A549 (cell line): ENCODE data around the gene NIBAN1. TPM values are rescaled to one million over a fixed set of nuclear protein-coding genes. Genes with fewer than 3 reads are reported as not detected.

Experiments used
- ATAC-seq, 2 experiments: fragments of 200-7000 bp in 1 of 2; fragments of >200 bp in 1 of 2; cut with Nextera tagmentation in 1 of 2; cut with Tn5 transposase in 1 of 2; 3 replicates each; pipeline versions ENCODE4 v1.8.0 to v1.9.1; 2018 to 2020; ENCODE audit warnings: mild to moderate bottlenecking in 1 of 2, moderate library complexity in 1 of 2
- CTCF ChIA-PET: fragments of 300-600 bp; sonication (Branson Sonifier 250); formaldehyde crosslinking; extraction: SDS; loops from one replicate; lab custom pipeline; 2021; ENCODE audit warnings: antibody characterized with exemption, inconsistent platforms; lab: Yijun Ruan, JAX
- POLR2A ChIA-PET: fragments of 350-600 bp; formaldehyde crosslinking; extraction: SDS; loops from one replicate; lab custom pipeline; 2021; ENCODE audit warnings: antibody characterized with exemption, inconsistent platforms; lab: Yijun Ruan, JAX
- DNase-seq, 2 experiments: peaks; one replicate each; pipeline versions ENCODE4 v3.0.0 to v3.0.0-alpha.2; 2011 to 2016; ENCODE audit warnings: low read depth in 1 of 2, low spot score in 1 of 2
- FAIRE-seq: peaks from 2 replicates; lab custom pipeline; 2011; peaks lifted over from hg19 to GRCh38; lab: Jason Lieb, UNC
- H3K27ac ChIP-seq, 2 experiments: fragments of >200 bp; sonication (Bioruptor Twin); formaldehyde crosslinking; 3 replicates each; pipeline ENCODE4 v1.5.1; 2016 to 2017
- H3K4me1 ChIP-seq: fragments of >200 bp; sonication (Bioruptor Twin); formaldehyde crosslinking; 3 replicates; pipeline ENCODE4 v1.6.1; 2016
- H3K4me2 ChIP-seq: fragments of >200 bp; sonication (Bioruptor Twin); formaldehyde crosslinking; 3 replicates; pipeline ENCODE4 v1.6.1; 2016
- H3K4me3 ChIP-seq: fragments of >200 bp; sonication (Bioruptor Twin); formaldehyde crosslinking; 3 replicates; pipeline ENCODE4 v1.5.1; 2016
- H3K9me3 ChIP-seq: fragments of >200 bp; sonication (Bioruptor Twin); formaldehyde crosslinking; 3 replicates; pipeline ENCODE4 v1.6.1; 2016
- CEBPB ChIP-seq, 2 experiments: fragments of >200 bp in 1 of 2; sonication (Bioruptor Twin) in 1 of 2; formaldehyde crosslinking in 1 of 2; IDR thresholded peaks; 2 replicates each; pipeline ENCODE4 v1.6.1; 2012 to 2016
- EHF ChIP-seq: fragments of 250-450 bp; sonication (Bioruptor Pico); IDR thresholded peaks from 2 replicates; pipeline ENCODE4 v1.5.0; 2020; ENCODE audit warnings: mild to moderate bottlenecking
- FOSB ChIP-seq: fragments of 250-450 bp; sonication (Bioruptor Pico); IDR thresholded peaks from 2 replicates; pipeline ENCODE4 v1.5.0; 2020; ENCODE audit warnings: mild to moderate bottlenecking, moderate library complexity
- FOSL2 ChIP-seq, 2 experiments: fragments of 450-650 bp in 1 of 2; fragments of >200 bp in 1 of 2; sonication (Bioruptor Twin) in 1 of 2; formaldehyde crosslinking; IDR thresholded peaks; 2 replicates each; pipeline versions ENCODE4 v1.5.0 to v1.6.1; 2016 to 2020; ENCODE audit warnings: mild to moderate bottlenecking in 1 of 2, moderate library complexity in 1 of 2
- HDAC2 ChIP-seq: fragments of 200-600 bp; sonication (generic); IDR thresholded peaks from 2 replicates; pipeline ENCODE4 v1.6.1; 2016
- KDM1A ChIP-seq: fragments of 200-600 bp; sonication (generic); IDR thresholded peaks from 2 replicates; pipeline ENCODE4 v1.6.1; 2016; ENCODE audit warnings: low read depth, mild to moderate bottlenecking
- MYC ChIP-seq: IDR thresholded peaks from 2 replicates; pipeline ENCODE4 v1.6.1; 2012; ENCODE audit warnings: mild to moderate bottlenecking, inconsistent platforms, low read length, improper control_type of control experiment, borderline replicate concordance
- NFE2L2 ChIP-seq: fragments of 150-350 bp; conservative IDR thresholded peaks from 2 replicates; pipeline ENCODE4 v1.6.1; 2014; ENCODE audit warnings: low read length
- NPAS2 ChIP-seq: fragments of 250-450 bp; sonication (Bioruptor Pico); IDR thresholded peaks from 2 replicates; pipeline ENCODE4 v1.8.0; 2022; ENCODE audit warnings: mild to moderate bottlenecking, moderate library complexity, borderline replicate concordance
- PHF8 ChIP-seq: fragments of 200-600 bp; sonication (generic); IDR thresholded peaks from 2 replicates; pipeline ENCODE4 v1.6.1; 2016; ENCODE audit warnings: low read depth, mild to moderate bottlenecking, antibody characterized with exemption, moderate library complexity, borderline replicate concordance
- POLR2A ChIP-seq: IDR thresholded peaks from 2 replicates; pipeline ENCODE4 v1.6.1; 2012; ENCODE audit warnings: mild to moderate bottlenecking, low read length
- RCOR1 ChIP-seq: fragments of 150-350 bp; IDR thresholded peaks from 2 replicates; pipeline ENCODE4 v1.6.1; 2014; ENCODE audit warnings: antibody characterized with exemption, low read length, low read depth
- RFX5 ChIP-seq: fragments of 450-650 bp; IDR thresholded peaks from 2 replicates; pipeline ENCODE4 v1.7.1; 2014; ENCODE audit warnings: antibody characterized with exemption, mild to moderate bottlenecking, moderate library complexity
- RNF2 ChIP-seq: fragments of 200-600 bp; sonication (generic); IDR thresholded peaks from 2 replicates; pipeline ENCODE4 v1.6.1; 2016; ENCODE audit warnings: low read depth, mild to moderate bottlenecking, antibody characterized with exemption, moderate library complexity, borderline replicate concordance
- SMC3 ChIP-seq: fragments of >200 bp; sonication (Bioruptor Twin); formaldehyde crosslinking; IDR thresholded peaks from 3 replicates; pipeline ENCODE4 v1.6.1; 2018; ENCODE audit warnings: inconsistent platforms
- SREBF2 ChIP-seq: fragments of 450-650 bp; IDR thresholded peaks from 2 replicates; pipeline ENCODE4 v1.6.1; 2014; ENCODE audit warnings: mild to moderate bottlenecking, moderate library complexity
- TP53 ChIP-seq: fragments of 250-450 bp; sonication (Bioruptor Pico); IDR thresholded peaks from 2 replicates; pipeline ENCODE4 v1.5.0; 2021; ENCODE audit warnings: mild to moderate bottlenecking, moderate library complexity
- ZC3H11A ChIP-seq: fragments of 450-650 bp; IDR thresholded peaks from 2 replicates; pipeline ENCODE4 v1.6.1; 2014; ENCODE audit warnings: antibody characterized with exemption, mild to moderate bottlenecking
- ZNF302 ChIP-seq: fragments of 250-450 bp; sonication (Bioruptor Pico); IDR thresholded peaks from 2 replicates; pipeline ENCODE4 v1.9.0; 2021; ENCODE audit warnings: inconsistent platforms, mild to moderate bottlenecking, moderate library complexity
- WGBS: methylation state at CpG from one replicate; pipeline ENCODE4 v1.1.6; 2017; ENCODE audit errors: missing lambda C conversion rate; 5-methylcytosine and 5-hydroxymethylcytosine counted together
- polyA plus RNA-seq, 4 experiments: library from polyadenylated mRNA; depleted of rRNA in 3 of 4; stranded (reverse); fragments of >200 nt; fragmentation: RNase III in 1 of 4; extraction: RNeasy Plus Mini Kit Qiagen cat#74134 plus additional on column Dnase treatment in 1 of 4; gene quantifications; 2 replicates in 3 of 4; 3 replicates in 1 of 4; pipeline ENCODE4 v1.2.3, GENCODE V29; 2011 to 2017
- TF ChIP-seq, protein P1 (sequence below): fragments of >200 bp; sonication (Bioruptor Twin); formaldehyde crosslinking; IDR thresholded peaks from 3 replicates; pipeline ENCODE4 v1.5.1; 2016
- TF ChIP-seq, protein P2 (sequence below): fragments of 150-350 bp; IDR thresholded peaks from 2 replicates; pipeline ENCODE4 v1.6.1; 2014; ENCODE audit warnings: low read depth, mild to moderate bottlenecking, low read length
- TF ChIP-seq, protein P3 (sequence below): fragments of 200-600 bp; sonication (generic); IDR thresholded peaks from 2 replicates; pipeline ENCODE4 v1.6.1; 2016; ENCODE audit warnings: antibody characterized with exemption, mild to moderate bottlenecking, moderate library complexity
- TF ChIP-seq, protein P4 (sequence below): fragments of >200 bp; sonication (Bioruptor Twin); formaldehyde crosslinking; IDR thresholded peaks from 3 replicates; pipeline ENCODE4 v1.6.1; 2016
- TF ChIP-seq, protein P5 (sequence below): fragments of 250-450 bp; sonication (Bioruptor Pico); IDR thresholded peaks from 2 replicates; pipeline ENCODE4 v1.5.0; 2020; ENCODE audit warnings: low read depth, mild to moderate bottlenecking, moderate library complexity

Gene NIBAN1
- polyA plus RNA-seq, 2 of the 4 experiments (the other 2 are of a cell fraction), result 0.35 to 12.7 TPM

DNA sequence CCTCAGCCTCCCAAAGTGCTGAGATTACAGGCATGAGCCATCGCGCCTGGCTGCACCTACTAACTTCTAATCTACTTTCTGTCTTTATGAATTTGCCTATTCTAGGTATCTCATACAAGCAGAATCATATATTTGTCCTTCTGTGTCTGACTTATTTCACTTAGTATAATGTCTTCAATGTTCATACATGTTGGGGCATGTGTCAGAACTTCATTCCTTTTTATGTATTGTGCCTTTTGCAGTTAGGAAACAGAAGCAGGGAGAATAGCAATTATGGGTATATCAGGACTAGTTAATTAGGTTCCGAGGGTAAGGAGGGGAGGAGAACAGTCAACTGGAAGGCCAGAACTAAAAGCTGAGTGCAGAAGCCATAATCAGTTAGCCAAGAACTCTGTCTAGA, 18.0 kb upstream of the NIBAN1 start:
- TF ChIP-seq HDAC2, result no peak
- TF ChIP-seq SMC3, result no peak
- TF ChIP-seq SREBF2, result no peak
- no peak for TF ChIP-seq PHF8
- TF ChIP-seq, protein P1, sequence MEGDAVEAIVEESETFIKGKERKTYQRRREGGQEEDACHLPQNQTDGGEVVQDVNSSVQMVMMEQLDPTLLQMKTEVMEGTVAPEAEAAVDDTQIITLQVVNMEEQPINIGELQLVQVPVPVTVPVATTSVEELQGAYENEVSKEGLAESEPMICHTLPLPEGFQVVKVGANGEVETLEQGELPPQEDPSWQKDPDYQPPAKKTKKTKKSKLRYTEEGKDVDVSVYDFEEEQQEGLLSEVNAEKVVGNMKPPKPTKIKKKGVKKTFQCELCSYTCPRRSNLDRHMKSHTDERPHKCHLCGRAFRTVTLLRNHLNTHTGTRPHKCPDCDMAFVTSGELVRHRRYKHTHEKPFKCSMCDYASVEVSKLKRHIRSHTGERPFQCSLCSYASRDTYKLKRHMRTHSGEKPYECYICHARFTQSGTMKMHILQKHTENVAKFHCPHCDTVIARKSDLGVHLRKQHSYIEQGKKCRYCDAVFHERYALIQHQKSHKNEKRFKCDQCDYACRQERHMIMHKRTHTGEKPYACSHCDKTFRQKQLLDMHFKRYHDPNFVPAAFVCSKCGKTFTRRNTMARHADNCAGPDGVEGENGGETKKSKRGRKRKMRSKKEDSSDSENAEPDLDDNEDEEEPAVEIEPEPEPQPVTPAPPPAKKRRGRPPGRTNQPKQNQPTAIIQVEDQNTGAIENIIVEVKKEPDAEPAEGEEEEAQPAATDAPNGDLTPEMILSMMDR, result no peak
- TF ChIP-seq FOSL2 (IDR thresholded peaks at IDR 0.05), result no peak
- no peak for TF ChIP-seq FOSL2 (CRISPR knock-in tag; IDR thresholded peaks at IDR 0.05)
- TF ChIP-seq, protein P2, sequence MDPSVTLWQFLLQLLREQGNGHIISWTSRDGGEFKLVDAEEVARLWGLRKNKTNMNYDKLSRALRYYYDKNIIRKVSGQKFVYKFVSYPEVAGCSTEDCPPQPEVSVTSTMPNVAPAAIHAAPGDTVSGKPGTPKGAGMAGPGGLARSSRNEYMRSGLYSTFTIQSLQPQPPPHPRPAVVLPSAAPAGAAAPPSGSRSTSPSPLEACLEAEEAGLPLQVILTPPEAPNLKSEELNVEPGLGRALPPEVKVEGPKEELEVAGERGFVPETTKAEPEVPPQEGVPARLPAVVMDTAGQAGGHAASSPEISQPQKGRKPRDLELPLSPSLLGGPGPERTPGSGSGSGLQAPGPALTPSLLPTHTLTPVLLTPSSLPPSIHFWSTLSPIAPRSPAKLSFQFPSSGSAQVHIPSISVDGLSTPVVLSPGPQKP, result no peak
- TF ChIP-seq, protein P3, sequence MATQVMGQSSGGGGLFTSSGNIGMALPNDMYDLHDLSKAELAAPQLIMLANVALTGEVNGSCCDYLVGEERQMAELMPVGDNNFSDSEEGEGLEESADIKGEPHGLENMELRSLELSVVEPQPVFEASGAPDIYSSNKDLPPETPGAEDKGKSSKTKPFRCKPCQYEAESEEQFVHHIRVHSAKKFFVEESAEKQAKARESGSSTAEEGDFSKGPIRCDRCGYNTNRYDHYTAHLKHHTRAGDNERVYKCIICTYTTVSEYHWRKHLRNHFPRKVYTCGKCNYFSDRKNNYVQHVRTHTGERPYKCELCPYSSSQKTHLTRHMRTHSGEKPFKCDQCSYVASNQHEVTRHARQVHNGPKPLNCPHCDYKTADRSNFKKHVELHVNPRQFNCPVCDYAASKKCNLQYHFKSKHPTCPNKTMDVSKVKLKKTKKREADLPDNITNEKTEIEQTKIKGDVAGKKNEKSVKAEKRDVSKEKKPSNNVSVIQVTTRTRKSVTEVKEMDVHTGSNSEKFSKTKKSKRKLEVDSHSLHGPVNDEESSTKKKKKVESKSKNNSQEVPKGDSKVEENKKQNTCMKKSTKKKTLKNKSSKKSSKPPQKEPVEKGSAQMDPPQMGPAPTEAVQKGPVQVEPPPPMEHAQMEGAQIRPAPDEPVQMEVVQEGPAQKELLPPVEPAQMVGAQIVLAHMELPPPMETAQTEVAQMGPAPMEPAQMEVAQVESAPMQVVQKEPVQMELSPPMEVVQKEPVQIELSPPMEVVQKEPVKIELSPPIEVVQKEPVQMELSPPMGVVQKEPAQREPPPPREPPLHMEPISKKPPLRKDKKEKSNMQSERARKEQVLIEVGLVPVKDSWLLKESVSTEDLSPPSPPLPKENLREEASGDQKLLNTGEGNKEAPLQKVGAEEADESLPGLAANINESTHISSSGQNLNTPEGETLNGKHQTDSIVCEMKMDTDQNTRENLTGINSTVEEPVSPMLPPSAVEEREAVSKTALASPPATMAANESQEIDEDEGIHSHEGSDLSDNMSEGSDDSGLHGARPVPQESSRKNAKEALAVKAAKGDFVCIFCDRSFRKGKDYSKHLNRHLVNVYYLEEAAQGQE, result no peak
- no peak for TF ChIP-seq POLR2A
- TF ChIP-seq RCOR1, result no peak
- TF ChIP-seq TP53, result no peak
- TF ChIP-seq ZC3H11A, result no peak
- WGBS, result 51% methylated on average over 3 of the region's 3 CpGs

DNA sequence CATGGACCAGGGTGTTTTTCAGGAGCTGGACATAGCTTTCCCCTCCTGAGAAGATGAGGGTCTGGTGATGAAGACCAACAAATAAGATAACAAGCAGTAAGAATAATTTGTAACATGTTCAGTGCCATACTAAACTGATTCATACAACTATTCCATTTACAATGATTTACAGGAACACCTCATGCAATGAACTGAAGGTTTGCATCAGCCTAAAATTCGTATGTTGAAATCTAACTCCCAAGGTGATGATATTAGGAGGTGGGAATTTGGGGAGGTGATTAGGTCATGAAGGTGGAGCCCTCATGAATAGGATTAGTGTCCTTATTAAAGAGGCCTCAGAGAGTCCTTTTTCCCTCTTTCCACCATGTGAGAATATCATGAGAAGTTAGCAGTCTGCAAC, 15.9 kb upstream of the NIBAN1 start:
- Histone ChIP-seq H3K4me2 (no peak overlapping the region), H3K4me3 (no peak overlapping the region), H3K9me3 (peaks cover 2% of the 10 kb centered on the region; the same call in 2 of the 3 replicates), H3K27ac (no peak overlapping the region), H3K4me1 (no peaks in the 10 kb centered on the region)
- no peak for DNase-seq
- 0% methylated on average over 1 of the region's 1 CpG for WGBS
- POLR2A ChIA-PET, result no interaction called here
- no peak for FAIRE-seq
- CTCF ChIA-PET, result no interaction called here
- ATAC-seq, result no peak
- no peak for TF ChIP-seq NFE2L2
- TF ChIP-seq NPAS2 (CRISPR knock-in tag), result no peak
- no peak for TF ChIP-seq RNF2
- TF ChIP-seq CEBPB (IDR thresholded peaks at IDR 0.05), result no peak
- no peak for TF ChIP-seq PHF8
- TF ChIP-seq, protein P4, sequence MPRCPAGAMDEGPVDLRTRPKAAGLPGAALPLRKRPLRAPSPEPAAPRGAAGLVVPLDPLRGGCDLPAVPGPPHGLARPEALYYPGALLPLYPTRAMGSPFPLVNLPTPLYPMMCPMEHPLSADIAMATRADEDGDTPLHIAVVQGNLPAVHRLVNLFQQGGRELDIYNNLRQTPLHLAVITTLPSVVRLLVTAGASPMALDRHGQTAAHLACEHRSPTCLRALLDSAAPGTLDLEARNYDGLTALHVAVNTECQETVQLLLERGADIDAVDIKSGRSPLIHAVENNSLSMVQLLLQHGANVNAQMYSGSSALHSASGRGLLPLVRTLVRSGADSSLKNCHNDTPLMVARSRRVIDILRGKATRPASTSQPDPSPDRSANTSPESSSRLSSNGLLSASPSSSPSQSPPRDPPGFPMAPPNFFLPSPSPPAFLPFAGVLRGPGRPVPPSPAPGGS, result no peak
- TF ChIP-seq, protein P2, result no peak
- TF ChIP-seq, protein P5, sequence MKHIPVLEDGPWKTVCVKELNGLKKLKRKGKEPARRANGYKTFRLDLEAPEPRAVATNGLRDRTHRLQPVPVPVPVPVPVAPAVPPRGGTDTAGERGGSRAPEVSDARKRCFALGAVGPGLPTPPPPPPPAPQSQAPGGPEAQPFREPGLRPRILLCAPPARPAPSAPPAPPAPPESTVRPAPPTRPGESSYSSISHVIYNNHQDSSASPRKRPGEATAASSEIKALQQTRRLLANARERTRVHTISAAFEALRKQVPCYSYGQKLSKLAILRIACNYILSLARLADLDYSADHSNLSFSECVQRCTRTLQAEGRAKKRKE, result no peak
- TF ChIP-seq ZNF302 (CRISPR knock-in tag), result no peak
- TF ChIP-seq, protein P1, result no peak
- no peak for TF ChIP-seq MYC
- TF ChIP-seq FOSB (CRISPR knock-in tag), result no peak
- no peak for TF ChIP-seq RFX5
- no peak for TF ChIP-seq EHF (CRISPR knock-in tag)
- TF ChIP-seq POLR2A, result no peak
- no peak for TF ChIP-seq KDM1A

More for the DNA sequence above, 18.0 kb upstream of the NIBAN1 start:
- Histone ChIP-seq H3K27ac (no peak overlapping the region), H3K4me1 (no peaks in the 10 kb centered on the region), H3K4me3 (no peak overlapping the region), H3K9me3 (peaks cover 3% of the 10 kb centered on the region; the same call in 2 of the 3 replicates), H3K4me2 (no peak overlapping the region)
- no peak for DNase-seq
- ATAC-seq, result no peak
- POLR2A ChIA-PET, result no interaction called here
- no peak for FAIRE-seq
- CTCF ChIA-PET, result interaction anchor here (1.2 to 1.8 kb wide), 4 partner anchors 11 to 187 kb away, joined by 3 to 11 read pairs (median 6); no protein-coding TSS in a partner anchor
